ENCODE data around the gene KCNMB2. TPM values are rescaled to one million over a fixed set of nuclear protein-coding genes. Genes with fewer than 3 reads are reported as not detected.
"Not testable (repeated sequence)": the region's sequence is repeated elsewhere in the genome, so short reads cannot be mapped to it uniquely, and the experiment has no call there.

Gene KCNMB2
- total RNA-seq, 1 experiment from 2014 or later: not detected

DNA sequence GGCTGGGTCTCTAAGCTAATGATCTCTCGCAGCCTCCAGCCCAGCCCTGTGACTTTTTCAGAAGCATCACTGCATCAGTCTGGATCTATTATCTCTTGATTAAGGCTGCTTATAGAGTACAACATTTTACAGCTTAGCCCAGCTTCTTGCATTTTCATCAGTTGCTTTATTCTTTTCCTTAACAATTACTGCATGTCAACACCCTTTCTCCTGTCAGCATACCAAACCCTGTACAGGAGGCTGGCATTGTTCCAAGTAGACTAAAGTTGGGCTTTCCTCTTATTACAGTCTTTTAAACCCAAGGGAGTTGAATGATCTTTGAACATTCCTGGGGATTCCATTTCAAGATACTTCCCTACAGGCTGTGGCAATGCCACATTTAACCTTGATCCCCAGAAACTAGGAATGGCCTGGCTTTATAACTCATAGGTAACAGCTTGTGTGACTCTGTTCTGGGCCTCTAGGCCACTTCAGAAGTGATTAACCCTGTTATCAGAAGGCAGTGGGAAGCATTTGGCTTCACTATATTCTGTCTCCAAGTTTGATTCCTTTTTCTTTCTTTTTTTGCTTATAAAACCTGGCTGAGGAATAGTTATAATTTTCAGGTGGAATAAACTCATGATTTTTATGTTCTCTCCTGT is 182.9 kb downstream of the KCNMB2 start:
- DNase-seq (ENCODE audit: low spot score): no peak
- in situ Hi-C loops (cut with HindIII; ENCODE audit: low sequenced_read_pairs): no loop called here

DNA sequence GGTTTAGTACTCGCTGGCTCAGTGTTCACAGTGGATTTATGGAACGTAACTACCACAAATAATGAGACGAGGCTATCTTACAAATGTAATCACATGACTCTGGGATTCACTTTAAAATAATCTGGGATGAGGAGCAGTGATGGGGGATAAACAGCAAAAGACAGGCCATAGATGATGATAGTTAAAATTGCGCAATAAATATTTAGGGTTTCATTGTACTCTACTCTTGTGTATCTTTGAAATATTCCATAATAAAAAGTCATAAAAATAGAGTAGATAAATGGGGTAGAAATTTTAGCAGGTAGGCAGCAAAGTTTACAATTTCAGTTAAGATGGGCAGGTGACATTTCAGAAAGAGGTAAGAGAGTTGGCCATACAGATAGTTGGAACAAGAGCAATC is 196.6 kb downstream of the KCNMB2 start:
- DNase-seq (ENCODE audit: low spot score): no peak
- in situ Hi-C loops (cut with HindIII; ENCODE audit: low sequenced_read_pairs): no loop called here

DNA sequence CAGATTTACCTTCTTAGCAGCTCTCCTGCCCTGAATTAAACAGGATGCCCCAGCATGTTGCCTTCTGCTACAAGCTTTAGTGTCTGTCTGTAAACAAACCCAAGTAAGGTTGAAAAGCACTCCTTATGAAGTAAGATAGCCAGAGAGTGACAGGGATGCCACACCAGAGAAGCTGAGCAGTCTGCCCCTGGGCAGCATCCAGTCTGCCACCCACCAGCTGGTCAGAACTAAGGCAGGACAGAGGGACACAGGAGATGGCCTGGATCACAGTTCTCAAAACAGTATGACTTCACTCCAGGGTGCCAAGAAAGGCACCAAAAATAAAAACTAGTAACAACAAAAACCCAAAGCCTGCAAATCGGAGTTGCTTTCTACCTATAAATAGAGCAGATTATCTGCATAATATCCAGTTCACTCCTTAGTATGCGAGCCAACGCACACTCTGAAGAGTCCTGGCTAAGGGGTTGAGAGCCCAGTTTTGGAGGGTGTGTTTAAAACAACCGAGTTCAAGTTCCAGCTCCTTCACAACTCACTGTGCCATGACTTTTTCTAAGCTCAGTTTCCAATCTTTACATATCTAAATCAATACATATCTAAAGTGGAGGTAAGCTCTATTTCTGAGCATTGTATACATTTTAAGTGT is 198.9 kb downstream of the KCNMB2 start:
- no peak for DNase-seq (ENCODE audit: low spot score)
- in situ Hi-C loops (cut with HindIII; ENCODE audit: low sequenced_read_pairs): no loop called here

- no peak for DNase-seq (ENCODE audit: low spot score)
- in situ Hi-C loops (cut with HindIII; ENCODE audit: low sequenced_read_pairs): no loop called here
These were observed 200.1 kb downstream of the KCNMB2 start for GRCh38 chr3:178736300-178736699.

- in situ Hi-C loops (cut with HindIII; ENCODE audit: low sequenced_read_pairs): no loop called here
- DNase-seq (ENCODE audit: low spot score): no peak
These were observed 203.5 kb downstream of the KCNMB2 start for GRCh38 chr3:178739720-178740119.

GRCh38 chr3:178741020-178741419 is 204.8 kb downstream of the KCNMB2 start:
- no peak for DNase-seq (ENCODE audit: low spot score)
- in situ Hi-C loops (cut with HindIII; ENCODE audit: low sequenced_read_pairs): no loop called here

DNA sequence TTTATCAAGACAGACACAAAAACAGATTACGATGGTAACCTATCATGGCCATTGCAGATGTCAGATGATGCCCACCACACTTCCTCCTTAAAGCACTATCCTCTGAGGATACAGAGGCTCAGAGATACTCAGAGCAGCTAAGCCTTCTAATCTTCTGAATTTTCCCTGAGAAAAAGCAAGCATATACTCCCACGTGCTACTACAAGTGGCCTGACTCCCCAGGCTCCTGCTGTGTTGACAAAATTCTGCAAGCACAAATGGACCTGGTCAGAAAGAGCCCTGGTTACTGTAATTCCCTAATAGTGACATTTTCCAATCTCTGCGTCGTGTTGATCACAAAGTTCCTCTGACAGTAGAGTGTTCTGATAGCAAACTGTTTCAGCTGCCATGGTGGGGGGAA is 207.1 kb downstream of the KCNMB2 start:
- in situ Hi-C loops (cut with HindIII; ENCODE audit: low sequenced_read_pairs): no loop called here
- no peak for DNase-seq (ENCODE audit: low spot score)

- DNase-seq (ENCODE audit: low spot score); in situ Hi-C loops (cut with HindIII; ENCODE audit: low sequenced_read_pairs): not testable (repeated sequence)
These were observed 209.8 kb downstream of the KCNMB2 start for GRCh38 chr3:178745861-178746655.

DNA sequence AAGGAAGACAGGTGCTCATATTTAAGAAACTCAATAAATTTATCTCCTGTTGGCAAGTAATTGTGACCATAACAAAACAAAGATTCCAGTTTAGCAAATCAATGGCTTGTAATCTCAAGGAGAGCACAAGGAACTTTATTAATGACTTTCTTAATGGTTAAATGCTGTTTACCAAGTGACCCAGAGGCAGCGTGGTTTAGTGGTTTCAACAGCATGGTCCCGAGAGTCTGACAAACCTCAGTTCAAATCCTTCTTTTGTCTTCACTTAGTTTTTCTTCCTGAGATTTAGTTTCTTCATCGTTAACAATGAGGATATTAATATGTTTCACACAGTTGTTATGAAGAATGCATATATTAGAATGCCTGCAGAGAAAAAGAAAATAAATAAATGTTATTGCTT is 212.6 kb downstream of the KCNMB2 start:
- in situ Hi-C loops (cut with HindIII; ENCODE audit: low sequenced_read_pairs): no loop called here
- no peak for DNase-seq (ENCODE audit: low spot score)

DNA sequence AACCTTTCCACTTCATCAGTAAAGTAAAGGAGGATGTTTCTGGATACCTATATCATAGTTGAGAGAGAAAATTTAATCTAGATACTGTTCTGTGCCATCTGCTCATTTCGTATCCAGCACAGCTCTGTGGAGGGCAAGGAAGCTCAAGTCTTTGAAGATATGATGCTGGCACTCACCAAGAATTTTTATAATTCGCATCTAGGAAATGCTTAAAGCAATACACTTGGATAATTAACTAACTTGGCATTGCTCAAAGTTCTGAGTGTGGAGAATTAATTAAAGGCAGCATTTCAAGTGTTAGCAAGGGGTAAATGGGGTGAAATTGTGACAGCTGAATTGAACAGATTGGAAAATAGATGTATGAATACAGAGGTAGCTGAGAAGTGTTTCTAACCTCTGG is 213.2 kb downstream of the KCNMB2 start:
- in situ Hi-C loops (cut with HindIII; ENCODE audit: low sequenced_read_pairs): no loop called here
- DNase-seq (ENCODE audit: low spot score): no peak

DNA sequence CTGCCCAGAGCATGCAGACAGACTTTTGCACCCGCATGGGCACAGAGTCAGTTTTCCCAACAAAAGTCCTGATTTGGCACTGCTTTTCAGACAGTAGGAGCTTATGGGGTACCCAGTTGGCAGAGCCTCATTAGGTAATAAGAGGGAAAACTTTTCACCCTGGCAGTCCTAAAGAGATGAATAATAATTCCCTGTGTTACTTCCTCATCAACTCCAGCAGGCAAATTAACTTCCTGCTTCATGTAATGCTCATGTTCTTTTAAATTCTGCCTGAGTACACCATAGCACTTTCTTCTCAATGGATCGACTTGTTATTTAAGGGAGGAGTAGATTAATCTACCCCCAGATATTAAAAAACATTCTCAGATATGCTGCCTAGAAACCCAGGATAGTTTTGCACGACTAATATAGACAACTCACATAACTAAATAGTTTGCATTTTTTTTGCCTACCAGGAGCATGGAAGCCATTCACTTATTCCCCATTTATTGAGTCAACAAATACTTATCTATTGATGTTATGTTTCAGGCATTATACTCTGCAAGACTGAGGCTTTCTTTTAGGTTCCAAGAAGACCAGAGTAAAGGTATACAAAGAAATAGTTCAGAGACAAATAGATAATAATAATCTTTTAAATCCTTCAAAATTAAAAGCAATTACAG is 214.5 kb downstream of the KCNMB2 start:
- DNase-seq (ENCODE audit: low spot score): no peak
- in situ Hi-C loops (cut with HindIII; ENCODE audit: low sequenced_read_pairs): no loop called here

DNA sequence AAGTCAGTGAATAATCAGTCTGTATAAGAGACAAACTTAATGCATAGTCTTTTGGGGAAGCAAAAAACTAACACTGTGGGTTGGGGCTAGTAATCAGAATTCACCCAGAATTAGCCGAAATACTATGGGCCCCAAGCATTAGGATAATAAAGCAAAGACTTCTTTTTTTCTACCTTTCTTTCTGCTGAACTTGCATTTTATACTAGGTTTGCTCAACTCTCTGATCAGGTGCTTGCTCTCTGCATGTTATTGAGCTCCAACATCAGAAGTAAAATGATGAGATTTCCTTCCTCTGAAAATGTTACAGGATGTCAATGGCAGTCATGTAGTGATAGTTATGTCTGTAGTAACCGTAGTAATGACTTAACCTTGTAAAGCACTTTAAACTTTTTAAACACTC is 216.6 kb downstream of the KCNMB2 start:
- DNase-seq (ENCODE audit: low spot score): no peak
- in situ Hi-C loops (cut with HindIII; ENCODE audit: low sequenced_read_pairs): no loop called here

DNA sequence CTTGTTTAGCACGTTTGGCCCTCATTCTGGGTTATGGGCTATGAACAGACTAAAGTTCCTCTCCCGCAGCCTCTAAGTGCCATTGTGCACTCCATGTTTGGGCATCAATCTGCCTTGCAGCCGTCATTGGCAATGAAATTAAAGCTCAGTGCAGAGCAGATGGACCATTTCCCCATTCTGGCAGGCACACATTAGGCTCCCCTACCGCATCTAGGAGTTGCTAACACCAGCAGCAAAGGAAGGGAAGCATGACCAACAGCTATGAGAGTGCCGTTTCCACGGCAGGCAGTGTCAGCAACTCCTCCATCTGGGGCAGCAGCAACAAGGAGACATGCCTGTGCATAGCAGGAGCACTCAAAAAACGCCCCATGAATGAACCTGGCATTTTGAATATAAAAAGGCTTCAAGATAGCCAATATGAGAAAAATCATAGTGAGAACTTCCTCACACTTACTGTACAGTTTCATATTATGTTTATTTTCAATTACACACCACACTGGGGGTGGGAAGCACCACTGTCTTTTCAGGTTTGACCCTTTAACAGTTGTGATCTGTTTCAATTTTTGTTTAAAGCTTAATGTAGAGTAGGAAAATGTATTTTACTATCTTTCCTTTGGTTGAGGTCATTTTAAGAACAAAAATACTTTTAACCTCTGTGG is 218.7 kb downstream of the KCNMB2 start:
- in situ Hi-C loops (cut with HindIII; ENCODE audit: low sequenced_read_pairs): no loop called here
- peak; percentile 18 for DNase-seq (ENCODE audit: low spot score)

DNA sequence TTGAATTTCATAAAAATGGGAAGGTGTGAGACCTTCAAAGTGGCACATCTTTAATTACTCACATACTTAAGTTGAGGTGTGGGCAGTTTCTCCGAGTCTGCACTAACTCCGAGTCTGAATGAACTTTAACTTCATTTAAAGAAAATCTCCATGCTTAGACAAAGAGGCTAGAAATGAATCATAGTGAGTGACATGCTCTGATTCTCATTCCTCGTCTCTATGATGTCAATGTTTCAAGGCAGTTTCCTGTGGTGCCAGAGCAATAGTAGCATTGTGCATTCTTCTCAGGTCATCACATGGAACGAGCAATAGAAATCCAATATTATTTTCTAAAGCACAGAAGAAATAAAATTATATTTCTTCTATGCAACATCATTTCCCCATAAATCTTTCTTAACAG is 224.8 kb downstream of the KCNMB2 start:
- no peak for DNase-seq (ENCODE audit: low spot score)
- in situ Hi-C loops (cut with HindIII; ENCODE audit: low sequenced_read_pairs): no loop called here

DNA sequence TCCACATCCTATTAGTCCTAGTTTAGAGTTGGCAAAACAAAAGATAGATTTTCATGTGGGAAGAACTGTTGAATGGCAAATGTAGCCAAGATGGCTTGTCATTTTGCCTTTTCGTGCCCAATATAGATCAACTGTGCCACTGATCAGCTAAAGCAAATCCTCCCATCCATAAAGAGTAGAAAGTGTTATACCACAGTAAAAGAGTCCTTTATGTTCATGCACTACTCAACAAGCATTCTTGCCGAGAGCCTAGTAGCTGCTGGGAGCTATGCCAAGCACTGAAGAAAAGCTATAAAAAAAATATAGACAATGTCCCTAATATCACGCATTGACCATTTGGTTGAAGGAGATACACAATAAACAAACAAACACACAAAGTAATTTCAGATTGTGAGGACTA is 225.2 kb downstream of the KCNMB2 start:
- in situ Hi-C loops (cut with HindIII; ENCODE audit: low sequenced_read_pairs): no loop called here

DNA sequence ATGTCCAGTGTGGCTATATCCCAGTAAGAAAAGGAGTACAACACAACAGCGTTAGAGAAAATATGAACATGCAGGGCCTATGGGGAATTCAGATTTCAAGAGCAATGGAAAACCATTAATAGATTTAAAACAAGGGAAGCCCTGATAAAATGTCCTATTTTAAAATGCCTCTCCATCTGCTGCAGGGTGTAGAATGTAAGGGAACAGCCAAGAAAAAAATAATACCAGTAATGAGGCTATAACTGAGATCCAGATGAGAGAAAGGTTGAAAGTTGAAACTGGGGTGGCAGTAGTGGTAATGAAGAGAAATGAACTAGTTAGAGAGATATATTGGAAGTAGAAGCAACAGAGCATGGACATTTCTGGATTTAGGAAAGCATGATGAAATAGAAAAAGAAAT is 226.1 kb downstream of the KCNMB2 start:
- in situ Hi-C loops (cut with HindIII; ENCODE audit: low sequenced_read_pairs): no loop called here

More for the DNA sequence above, 225.2 kb downstream of the KCNMB2 start:
- no peak for DNase-seq (ENCODE audit: low spot score)

DNA sequence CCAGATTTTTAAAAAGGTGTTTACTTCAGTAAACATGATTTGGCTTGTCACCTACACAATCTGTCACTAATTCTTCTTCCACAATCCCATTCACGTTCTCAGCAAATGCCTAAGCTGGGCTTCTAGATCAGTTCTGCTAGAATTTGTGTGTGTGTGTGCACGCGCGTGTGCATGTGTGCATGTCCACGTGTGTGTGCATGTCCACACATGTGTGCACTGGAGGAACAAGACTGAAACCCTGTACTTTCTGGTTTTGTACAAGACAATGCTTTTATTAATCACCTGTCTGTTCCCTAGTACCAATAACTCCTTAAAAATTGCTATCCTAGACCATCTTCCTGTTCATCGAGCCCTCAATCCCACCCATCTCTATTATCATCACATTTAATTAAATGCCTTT is 229.2 kb downstream of the KCNMB2 start:
- DNase-seq (ENCODE audit: low spot score): no peak
- in situ Hi-C loops (cut with HindIII; ENCODE audit: low sequenced_read_pairs): no loop called here

More for the DNA sequence above, 226.1 kb downstream of the KCNMB2 start:
- no peak for DNase-seq (ENCODE audit: low spot score)

DNA sequence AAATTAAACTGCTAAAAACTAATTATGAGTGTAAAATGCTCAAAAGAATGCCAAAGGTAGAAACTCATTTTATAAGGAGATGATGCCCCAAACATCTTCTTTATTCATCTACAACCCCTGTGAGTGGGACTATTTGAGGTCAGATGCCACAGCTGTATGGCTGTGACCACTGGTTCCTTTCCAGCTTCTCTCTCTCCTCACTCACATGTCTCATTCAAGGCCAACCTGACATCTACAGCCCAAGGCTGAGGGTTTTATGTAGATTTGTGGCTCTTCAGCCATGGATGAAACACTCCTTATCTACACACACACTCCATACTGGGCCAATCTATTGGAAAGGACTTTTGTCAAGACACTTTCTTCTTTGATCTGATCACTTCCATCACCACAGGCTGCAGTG is 231.3 kb downstream of the KCNMB2 start:
- in situ Hi-C loops (cut with HindIII; ENCODE audit: low sequenced_read_pairs): no loop called here
- no peak for DNase-seq (ENCODE audit: low spot score)

GRCh38 chr3:178768072-178768864 is 232.0 kb downstream of the KCNMB2 start:
- DNase-seq (ENCODE audit: low spot score): no peak
- in situ Hi-C loops (cut with HindIII; ENCODE audit: low sequenced_read_pairs): no loop called here

Data from G401 (cell line).